Putamen (tissue), 1 donor: ENCODE data around the gene FGF2.
A peak's percentile ranks its signal among the peaks of the same experiment; 100 is the strongest.
"Not testable (repeated sequence)": the region's sequence is repeated elsewhere in the genome, so short reads cannot be mapped to it uniquely, and the experiment has no call there.

Experiments
- DNase-seq: peaks from one replicate; pipeline ENCODE4 v3.0.0-alpha.2; 2016; ENCODE audit warnings: low spot score

Gene FGF2

GRCh38 chr4:122826553-122827257, at the start of gene FGF2:
FGF2 (plus strand) TSS chr4:122826831; CDS start chr4:122827175, 344 bp downstream.
- peak; percentile 57 for DNase-seq

GRCh38 chr4:122776916-122777315, 49.7 kb upstream of the FGF2 start:
- no peak for DNase-seq

DNA sequence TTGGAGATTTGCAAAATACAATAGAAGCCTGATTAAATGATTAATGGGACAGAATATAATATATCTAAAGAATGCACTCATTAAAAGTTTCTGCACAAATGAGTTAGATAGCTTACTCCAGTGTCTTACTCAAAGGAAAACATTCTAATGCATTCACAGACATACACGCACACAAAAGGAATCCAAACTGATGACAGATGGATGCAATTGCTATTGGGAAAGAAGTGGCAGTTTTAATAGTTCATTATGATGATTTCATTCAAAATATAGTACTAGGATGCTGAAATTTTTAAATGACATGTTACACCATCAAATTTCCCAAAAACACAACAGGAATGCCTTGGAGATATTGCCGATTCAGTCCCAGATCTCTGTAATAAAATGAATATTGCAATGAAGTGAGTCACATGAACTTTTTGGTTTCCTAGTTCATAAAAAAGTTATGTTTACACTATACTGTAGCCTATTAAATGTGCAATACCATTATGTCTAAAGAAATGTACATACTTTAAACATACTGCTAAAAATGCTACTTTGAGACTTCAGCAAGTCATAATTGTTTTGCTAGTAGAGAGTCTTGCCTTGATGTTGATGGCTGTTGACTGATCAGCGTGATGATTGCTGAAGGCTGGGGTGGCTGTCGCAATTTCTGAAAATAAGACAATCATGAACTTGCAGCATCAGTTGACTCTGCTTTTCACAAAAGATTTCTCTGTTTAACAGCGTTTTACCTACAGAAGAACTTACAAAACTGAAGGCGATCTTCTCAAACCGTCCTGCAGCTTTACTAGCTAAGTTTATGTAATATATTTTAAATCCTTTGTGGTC, 48.6 kb upstream of the FGF2 start:
- DNase-seq = no peak

DNA sequence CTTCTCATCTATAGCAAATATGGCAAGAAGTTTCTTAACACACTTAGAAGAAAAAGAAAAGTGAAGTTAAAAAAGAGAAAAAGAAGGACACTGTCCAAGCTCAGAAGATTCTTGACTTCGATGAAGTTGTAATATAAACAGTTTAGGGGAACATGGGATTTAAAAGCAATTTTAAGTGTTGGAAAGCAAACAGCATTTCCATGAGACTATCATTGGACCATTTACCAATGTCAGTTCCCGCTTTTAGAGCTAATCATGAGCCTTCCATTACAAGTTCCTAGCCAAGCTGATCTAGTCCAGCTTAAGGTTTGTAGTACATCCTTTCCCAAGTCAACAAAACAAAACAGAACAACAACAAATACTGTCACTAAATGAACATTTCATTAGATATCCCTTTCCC, 45.1 kb upstream of the FGF2 start:
- no peak for DNase-seq

- DNase-seq = no peak
Measured at GRCh38 chr4:122783301-122784215, 43.1 kb upstream of the FGF2 start.

- DNase-seq = no peak
Measured at GRCh38 chr4:122784261-122784660, 42.4 kb upstream of the FGF2 start.

GRCh38 chr4:122785099-122785498, 41.5 kb upstream of the FGF2 start:
- no peak for DNase-seq

- not testable (repeated sequence) for DNase-seq
Measured at GRCh38 chr4:122786296-122786695, 40.3 kb upstream of the FGF2 start.

DNA sequence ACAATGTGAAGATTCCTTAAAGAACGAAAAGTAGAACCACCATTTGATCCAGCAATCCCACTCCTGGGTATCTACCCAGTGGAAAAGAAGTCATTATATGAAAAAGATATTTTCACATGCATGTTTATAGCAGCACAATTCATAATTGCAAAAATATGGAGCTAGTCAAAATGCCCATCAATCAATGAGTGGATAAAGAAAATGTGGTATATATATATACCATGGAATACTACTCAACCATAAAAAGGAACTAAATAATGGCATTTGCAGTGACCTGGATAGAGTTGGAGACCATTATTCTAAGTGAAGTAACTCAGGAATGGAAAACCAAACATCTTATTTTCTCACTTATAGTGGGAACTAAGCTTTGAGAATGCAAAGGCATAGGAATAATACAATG, 39.7 kb upstream of the FGF2 start:
- DNase-seq = not testable (repeated sequence)

GRCh38 chr4:122787940-122788339, 38.7 kb upstream of the FGF2 start:
- no peak for DNase-seq

- DNase-seq = no peak
Measured at GRCh38 chr4:122788935-122789334, 37.7 kb upstream of the FGF2 start.

- DNase-seq = no peak
Measured at GRCh38 chr4:122793811-122794210, 32.8 kb upstream of the FGF2 start.

GRCh38 chr4:122796801-122797404, 29.7 kb upstream of the FGF2 start:
- no peak for DNase-seq

DNA sequence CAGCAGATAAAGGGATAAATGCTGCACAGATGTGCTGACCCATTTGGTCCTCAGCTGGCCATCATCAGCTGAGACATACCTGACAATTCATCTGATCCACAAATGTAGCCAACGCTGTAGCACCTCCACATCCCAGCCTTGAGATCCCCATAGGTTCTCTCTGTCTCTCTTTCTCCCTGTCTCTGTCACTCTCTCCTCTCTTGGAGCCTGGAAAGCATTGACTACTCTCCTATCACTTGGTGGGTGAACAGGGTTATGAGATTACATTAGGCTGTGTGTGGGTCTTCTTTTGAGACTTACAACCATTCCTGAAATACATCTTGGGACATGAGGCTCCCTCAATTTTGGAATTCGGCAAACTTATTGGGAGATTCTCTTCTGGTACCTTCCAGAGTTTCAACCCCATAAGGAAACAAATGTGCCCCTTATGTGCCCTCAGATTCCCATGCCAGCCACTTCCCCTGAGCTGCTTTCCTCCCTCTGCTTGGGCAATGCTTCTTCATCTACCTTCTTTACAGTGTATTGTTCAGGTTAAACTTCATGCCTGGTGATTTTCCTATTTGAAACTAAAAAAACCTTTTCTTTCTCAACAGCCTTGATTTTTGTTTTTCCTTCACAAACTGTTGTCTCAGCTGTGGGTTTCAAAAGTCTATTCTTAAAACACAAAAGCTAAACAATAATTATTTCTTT, 29.1 kb upstream of the FGF2 start:
- DNase-seq = no peak

DNA sequence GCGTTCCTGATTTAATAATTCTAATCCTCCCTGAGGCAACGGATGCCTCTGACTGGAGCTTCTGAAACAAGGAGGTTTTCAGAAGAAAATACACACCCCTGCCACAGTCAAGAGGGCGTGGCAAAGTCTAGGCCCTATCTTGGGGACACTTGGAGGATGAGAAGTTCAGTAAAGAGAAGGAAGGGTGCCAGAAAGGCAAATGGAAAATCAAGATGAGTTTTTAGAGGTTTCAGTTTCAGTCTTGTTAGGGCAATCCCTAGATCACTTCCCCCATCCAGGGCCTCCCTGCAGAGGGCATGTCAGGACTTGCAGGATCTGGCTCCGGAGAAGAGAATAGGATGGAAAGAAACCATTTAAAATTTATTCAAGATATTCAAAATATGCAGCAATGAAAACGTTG, 28.5 kb upstream of the FGF2 start:
- DNase-seq = peak; percentile 25

- no peak for DNase-seq
Measured at GRCh38 chr4:122798917-122799316, 27.7 kb upstream of the FGF2 start.

- no peak for DNase-seq
Measured at GRCh38 chr4:122803788-122804208, 22.8 kb upstream of the FGF2 start.

DNA sequence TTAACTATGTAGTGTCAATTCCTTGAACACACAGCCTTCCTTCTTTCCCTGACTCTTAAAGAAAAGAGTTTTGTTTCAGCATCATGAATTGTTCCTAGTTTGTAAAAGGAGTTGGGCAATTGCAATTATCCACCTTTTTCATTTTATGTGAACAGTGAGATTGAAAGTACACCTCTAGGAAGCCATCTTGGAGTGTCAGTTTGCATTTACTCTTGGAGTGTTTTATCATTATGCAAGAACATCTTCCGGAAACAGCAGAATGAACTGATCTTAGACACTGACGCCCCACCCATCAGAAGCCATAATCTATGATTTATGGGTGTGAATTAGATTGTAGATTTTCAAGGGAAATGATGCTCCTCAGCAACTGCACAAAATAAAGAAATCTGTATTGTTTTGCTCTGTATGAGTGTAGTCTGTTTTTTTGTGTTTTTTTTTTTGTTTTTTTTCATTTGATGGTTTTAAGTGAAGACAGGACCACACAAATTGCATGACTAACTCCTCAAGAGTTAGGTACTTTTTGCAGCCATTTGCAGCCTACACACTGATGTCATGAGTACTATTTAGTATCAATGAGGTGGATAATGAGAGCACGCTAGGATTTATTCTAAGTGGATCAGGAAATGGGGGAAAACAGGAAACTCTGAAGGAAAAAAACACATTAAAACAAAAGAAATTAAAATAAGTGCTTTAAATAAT, 19.5 kb upstream of the FGF2 start:
- DNase-seq = no peak

- DNase-seq = no peak
Measured at GRCh38 chr4:122810669-122811068, 16.0 kb upstream of the FGF2 start.

- DNase-seq = not testable (repeated sequence)
Measured at GRCh38 chr4:122811781-122812180, 14.8 kb upstream of the FGF2 start.

DNA sequence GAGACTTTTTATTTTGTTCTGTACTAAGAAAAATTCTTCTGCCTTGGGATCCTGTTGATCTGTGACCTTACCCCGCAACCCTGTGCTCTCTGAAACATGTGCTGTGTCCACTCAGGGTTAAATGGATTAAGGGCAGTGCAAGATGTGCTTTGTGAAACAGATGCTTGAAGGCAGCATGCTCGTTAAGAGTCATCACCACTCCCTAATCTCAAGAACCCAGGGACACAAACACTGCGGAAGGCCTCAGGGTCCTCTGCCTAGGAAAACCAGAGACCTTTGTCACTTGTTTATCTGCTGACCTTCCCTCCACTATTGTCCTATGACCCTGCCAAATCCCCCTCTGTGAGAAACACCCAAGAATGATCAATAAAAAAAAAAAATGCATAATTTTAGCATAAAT, 13.8 kb upstream of the FGF2 start:
- DNase-seq = not testable (repeated sequence)
